ENCODE data around the gene SIMC1. TPM values are rescaled to one million over a fixed set of nuclear protein-coding genes. Genes with fewer than 3 reads are reported as not detected.
A peak's percentile ranks its signal among the peaks of the same experiment; 100 is the strongest.
"Not testable (repeated sequence)": the region's sequence is repeated elsewhere in the genome, so short reads cannot be mapped to it uniquely, and the experiment has no call there.

Gene SIMC1
- total RNA-seq, 1 donor from 2014 or later: 3.4 TPM

GRCh38 chr5:176214466-176215021 is 23.7 kb upstream of the SIMC1 start:
- DNase-seq (ENCODE audit: low spot score): not testable (repeated sequence)

DNA sequence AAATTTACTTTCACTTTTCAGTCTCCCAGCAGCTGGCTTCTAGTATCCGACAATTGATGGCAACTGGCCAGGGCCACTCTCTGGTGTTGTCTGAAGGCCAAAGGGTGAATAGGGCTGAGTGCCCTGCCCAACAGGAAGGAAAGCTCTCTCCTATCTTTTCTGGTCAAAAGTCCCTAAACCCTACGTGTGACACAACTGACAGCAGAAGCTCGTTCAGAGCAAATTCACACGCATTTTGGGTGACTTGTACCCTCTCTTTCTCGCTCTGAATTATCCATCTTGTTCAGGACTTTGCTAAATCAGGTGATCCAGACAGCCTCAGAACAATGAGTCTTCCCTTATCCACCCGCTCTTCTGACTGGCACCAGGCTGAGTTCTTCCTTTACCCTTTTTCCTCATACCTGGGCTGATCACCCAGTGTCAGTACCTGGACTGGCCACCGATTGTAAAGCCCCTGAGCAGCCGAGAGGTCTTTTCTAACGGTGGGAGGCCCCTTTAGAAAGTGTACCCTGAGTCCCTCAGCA is 21.8 kb upstream of the SIMC1 start:
- DNase-seq (ENCODE audit: low spot score): not testable (repeated sequence)

DNA sequence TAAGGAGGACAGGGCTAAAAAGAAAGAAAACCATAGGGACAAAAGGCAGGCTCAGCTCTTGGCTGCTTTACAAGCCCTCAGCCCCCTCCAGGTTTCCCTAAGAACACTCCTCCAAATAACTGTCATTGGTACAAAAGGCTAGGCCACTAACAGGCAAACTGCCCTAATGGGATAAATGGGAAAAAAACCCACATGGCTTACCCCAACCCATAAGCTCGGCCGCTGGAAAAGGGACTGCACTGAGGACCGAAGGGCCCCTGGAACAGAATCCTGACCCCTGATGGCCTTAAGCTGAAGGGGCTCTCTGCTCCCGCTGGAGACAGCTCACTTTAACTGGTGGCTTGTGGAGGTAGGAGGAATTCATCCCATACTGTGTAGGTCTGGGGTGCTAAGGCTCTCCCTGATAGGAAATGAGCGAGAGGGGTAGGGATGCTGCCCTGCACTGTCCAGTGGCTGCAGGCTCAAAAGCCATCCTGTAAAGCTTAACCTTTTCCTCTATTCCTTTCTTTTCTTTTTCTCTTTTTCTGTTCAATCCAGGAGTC is 21.0 kb upstream of the SIMC1 start:
- not testable (repeated sequence) for DNase-seq (ENCODE audit: low spot score)

GRCh38 chr5:176217764-176218163 is 20.5 kb upstream of the SIMC1 start:
- peak; percentile 73 for DNase-seq (ENCODE audit: low spot score)

- DNase-seq (ENCODE audit: low spot score): not testable (repeated sequence)
Measured at GRCh38 chr5:176222006-176222405, 16.2 kb upstream of the SIMC1 start.

DNA sequence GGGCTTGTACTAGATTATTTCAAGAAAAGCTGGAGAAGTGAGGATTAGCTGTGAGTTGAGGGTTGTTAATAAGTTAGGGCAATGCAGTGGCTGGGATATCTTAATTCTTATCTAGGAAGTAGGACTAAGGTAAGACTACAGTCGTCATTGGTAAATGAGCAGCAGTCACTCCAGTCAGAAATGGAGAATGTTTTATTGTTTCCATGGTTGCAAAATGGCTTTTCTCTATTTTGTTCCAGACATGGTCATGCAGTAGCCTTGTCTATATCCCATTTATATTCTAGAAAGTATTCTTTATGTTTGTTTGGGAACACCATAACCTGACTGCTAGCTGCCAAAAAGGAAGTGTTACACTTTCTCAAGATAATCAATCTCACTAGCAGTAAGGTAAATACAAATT is 9.9 kb upstream of the SIMC1 start:
- DNase-seq (ENCODE audit: low spot score): not testable (repeated sequence)

- DNase-seq (ENCODE audit: low spot score): not testable (repeated sequence)
Measured at GRCh38 chr5:176233253-176233652, 5.0 kb upstream of the SIMC1 start.

GRCh38 chr5:176235155-176235554 is 3.1 kb upstream of the SIMC1 start:
- peak; percentile 36 for DNase-seq (ENCODE audit: low spot score)

DNA sequence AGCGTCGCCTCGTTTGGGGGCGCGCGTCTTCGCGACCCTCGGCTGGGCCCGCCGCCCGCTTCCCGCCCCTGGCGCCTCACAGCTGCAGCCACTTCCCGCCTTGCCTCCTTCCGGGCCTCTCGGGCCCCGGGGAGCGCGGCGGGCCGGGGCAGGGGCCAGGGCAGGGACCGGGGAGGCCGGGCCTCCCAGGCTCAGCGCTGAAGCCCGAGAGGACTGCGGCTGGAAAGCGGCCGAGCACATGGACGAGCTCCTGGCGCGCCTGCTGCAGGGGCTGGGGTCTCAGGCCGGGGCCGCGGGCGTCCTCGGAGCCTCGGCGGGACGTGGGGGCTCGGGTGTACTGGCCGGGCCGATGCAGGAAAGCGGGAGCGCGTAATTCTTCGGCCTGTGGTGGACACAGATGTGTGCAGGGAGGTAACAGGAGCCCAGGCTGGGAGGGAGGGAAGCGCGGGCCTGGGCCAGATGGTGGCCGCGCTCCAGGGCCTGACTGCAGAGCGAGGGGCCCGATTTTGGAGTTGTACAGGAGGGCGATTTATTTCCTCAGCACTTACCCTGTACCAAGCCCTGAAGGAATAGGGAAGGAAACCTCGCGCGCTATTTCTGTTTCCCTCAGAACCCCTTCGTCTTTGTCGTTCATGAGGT is 540 bp downstream of the SIMC1 start:
- not testable (repeated sequence) for DNase-seq (ENCODE audit: low spot score)

DNA sequence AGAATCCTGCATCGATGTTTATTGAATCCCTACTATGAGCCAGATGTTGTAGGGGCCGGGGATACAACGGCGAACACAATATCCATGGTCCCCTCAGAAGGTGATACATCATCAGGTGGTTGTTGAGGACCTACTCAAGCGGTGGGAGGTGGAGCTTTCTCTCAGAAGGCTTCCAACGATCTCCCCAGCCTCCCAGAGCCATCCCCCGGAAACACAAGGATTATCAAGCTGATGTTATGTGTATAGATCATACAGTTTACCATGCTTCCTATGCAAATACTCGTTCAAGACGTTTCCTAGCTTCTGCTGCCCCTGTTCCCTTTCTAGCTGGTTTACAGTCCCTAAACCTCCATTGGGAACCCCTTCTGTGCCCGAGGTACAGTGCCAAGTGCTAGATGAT is 1.1 kb downstream of the SIMC1 start:
- not testable (repeated sequence) for DNase-seq (ENCODE audit: low spot score)

DNA sequence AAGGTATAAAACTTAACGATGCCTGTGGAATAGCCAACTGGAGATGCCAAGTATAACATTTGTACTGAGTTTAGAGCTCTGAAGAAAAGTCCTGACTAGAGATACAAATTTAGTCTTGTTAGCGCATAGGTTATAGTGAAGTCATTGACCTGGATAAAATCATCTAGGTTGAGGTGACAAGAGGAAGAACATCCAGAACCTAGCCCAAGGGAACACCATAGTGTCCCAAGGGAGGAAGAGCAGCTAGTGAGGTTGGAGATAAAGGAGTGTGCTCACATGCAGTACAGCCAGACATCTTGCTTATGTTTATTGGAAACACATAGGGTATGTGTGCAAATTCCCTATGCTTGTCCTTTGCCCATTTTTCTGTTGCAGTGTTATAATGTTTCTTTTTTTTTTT is 6.1 kb downstream of the SIMC1 start:
- DNase-seq (ENCODE audit: low spot score): not testable (repeated sequence)

DNA sequence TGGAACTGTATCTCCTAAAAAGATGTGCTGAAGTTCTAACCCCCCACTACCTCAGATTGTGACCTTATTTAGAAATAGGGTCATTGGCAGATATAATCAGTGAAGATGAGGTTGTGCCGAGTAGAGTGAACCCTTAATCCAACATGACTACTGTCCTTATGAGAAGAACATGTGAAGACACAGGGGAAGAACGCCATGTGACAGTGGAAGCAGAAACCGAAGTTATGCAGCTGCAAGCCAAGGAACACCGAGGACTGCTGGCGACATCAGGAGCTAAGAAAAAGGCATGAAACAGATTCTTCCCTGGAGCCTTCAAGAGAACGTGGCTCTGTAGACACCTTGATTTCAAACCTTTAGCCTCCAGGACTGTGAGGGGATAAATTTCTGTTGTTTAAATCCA is 6.8 kb downstream of the SIMC1 start:
- DNase-seq (ENCODE audit: low spot score): not testable (repeated sequence)

GRCh38 chr5:176245489-176245888 is 7.3 kb downstream of the SIMC1 start:
- not testable (repeated sequence) for DNase-seq (ENCODE audit: low spot score)

- not testable (repeated sequence) for DNase-seq (ENCODE audit: low spot score)
Measured at GRCh38 chr5:176250691-176251090, 12.5 kb downstream of the SIMC1 start.

DNA sequence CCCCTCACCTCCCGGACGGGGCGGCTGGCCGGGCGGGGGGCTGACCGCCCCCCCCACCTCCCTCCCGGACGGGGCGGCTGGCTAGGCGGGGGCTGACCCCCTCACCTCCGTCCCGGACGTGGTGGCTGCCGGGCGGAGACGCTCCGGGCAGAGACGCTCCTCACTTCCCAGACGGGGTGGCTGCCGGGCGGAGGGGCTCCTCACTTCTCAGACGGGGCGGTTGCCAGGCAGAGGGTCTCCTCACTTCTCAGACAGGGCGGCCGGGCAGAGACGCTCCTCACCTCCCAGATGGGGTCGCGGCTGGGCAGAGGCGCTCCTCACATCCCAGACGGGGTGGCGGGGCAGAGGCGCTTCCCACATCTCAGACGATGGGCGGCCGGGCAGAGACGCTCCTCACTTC is 13.9 kb downstream of the SIMC1 start:
- DNase-seq (ENCODE audit: low spot score): not testable (repeated sequence)

DNA sequence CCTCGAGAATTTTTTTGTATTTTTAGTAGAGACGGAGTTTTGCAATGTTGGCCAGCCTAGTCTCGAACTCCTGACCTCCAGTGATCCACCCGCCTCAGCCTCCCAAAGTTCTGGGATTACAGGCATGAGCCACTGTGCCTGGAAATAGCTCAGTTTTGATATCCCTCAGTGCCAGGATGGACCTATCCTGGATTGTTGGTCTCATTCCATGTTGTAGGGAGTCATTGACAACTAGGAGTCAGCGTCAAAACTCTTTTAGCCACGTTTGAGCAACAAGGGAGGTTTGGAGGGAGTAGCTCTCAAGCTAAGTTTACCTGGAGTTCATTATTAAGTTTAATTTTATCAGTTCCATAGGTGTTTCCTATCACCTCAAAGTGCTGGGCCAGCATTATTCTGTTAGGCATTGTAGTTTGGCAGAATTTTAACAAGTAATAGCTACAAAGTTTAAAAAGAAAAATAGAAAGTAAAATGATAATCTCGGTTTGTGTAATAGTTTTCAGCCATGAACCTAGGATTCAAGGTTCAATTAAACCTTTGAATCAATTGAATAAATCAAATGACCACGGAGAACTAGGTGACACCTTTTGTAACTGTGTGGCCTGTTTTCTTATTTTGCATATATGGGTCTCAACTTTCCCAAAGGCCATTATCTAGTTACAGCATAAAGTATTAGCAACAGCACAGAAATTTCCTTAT is 15.3 kb downstream of the SIMC1 start:
- not testable (repeated sequence) for DNase-seq (ENCODE audit: low spot score)

DNA sequence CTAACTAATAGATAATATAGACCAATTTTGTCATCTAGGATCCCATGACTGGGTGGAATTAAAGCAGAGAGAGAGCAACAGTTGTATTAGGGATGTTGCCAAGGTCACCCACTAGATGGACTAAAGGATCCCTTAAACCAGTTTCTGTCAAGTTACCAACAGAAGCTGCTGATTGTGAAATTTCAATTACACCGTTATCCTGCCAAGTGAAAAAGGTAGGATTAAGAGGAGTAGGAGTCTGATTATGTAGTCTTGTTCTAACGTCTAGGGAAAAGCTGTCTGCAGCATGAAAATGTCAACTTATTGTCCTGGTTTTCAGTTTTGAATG is 15.8 kb downstream of the SIMC1 start:
- DNase-seq (ENCODE audit: low spot score): not testable (repeated sequence)

DNA sequence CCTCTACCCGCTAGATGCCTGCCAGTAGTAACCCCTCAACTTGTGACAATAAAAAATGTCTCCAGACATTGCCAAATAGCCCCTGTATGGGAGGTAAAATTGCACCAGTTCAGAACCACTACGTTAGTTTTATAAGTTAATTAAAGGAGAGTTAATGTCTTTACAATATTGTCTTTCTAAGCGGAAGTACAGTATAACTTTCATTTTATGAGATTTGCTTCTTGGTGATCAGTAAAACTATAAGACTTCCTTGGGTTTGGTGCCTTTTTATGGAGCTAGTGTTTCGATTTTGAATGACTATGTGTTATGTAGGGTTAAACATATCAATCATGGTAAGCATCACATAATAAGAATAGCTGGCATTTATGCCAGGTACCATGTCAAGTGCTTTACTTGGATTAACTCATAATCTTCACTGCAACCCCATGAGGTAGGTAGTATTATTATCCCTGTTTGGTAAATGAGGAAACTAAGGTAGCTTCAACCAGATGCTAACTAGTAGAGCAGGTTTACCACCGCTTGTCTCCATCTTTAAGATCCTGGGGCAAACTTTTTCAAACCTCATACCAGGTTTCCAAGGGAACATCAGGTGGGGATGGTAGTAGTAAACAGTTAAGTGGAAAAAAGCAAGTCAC is 19.8 kb downstream of the SIMC1 start:
- DNase-seq (ENCODE audit: low spot score): not testable (repeated sequence)

GRCh38 chr5:176260682-176261081 is 22.5 kb downstream of the SIMC1 start:
- not testable (repeated sequence) for DNase-seq (ENCODE audit: low spot score)

DNA sequence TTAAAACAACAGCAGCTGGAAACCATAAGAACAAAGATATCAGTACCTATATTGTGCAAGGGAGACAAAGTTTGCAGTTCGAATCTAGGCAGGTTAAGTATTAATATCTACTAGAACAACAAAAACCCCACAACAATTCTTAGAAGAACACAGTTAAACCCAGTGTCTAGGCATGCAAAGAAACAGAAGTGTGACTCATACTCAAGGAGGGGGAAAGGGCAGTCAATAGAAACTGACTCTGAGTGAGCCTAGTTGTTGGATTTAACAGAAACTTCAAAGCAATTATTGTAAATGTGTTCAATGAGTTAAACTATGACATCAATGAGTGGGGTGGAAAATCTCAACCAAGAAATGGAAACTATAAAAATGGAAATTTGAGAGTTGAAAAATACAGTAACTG is 28.2 kb downstream of the SIMC1 start:
- DNase-seq (ENCODE audit: low spot score): not testable (repeated sequence)

DNA sequence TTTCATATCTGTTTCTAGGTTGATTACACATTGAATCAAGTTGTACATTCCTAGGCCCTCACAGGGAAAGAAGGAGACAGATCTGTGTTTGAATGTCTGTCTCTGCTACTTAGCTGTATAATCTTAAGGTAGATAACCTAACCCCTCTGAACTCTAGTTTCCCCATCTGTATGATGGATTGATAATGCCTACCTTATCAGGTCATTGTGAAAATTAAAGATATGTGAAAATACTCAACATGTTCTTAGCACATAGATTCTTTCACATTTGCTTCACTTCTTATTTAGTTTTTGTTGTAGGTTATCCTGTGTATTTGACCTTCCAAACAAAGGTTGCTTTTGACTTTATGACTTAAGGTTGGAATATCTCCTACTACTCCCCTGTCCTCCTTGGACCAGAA is 50.8 kb downstream of the SIMC1 start:
- not testable (repeated sequence) for DNase-seq (ENCODE audit: low spot score)
